HG03342 (cell line): ENCODE measurements around the gene FAM171A2.

Source experiments
- ATAC-seq: cut with Tn5 transposase; IDR thresholded peaks from one replicate; pipeline ENCODE4 v1.9.1; 2021; ENCODE audit warnings: mild to moderate bottlenecking, moderate library complexity; ENCODE audit not compliant: unreplicated experiment

The FAM171A2 gene

GRCh38 chr17:44308320-44308818 is 55.3 kb downstream of the FAM171A2 start, which contains the start of gene RUNDC3A:
Gene RUNDC3A, plus strand, starts transcription at chr17:44308601. Its CDS starts 232 bp downstream, at chr17:44308833.
- ATAC-seq = no peak

GRCh38 chr17:44307387-44308186 is 56.1 kb downstream of the FAM171A2 start:
- ATAC-seq = no peak

GRCh38 chr17:44304651-44305050 is 59.0 kb downstream of the FAM171A2 start:
- ATAC-seq = no peak
